Upper lobe of right lung (tissue), 1 donor: ENCODE measurements around the gene KLF1. TPM values are rescaled to one million over a fixed set of nuclear protein-coding genes. Genes with fewer than 3 reads are reported as not detected.

Experiments
- ATAC-seq: fragments of 200-7000 bp; cut with Tn5 transposase; one replicate; pipeline ENCODE4 v1.9.1; 2020; ENCODE audit warnings: mild to moderate bottlenecking, moderate library complexity
- DNase-seq: peaks from one replicate; pipeline ENCODE4 v3.0.0-alpha.2; 2020
- H3K27ac ChIP-seq: fragments of 200-600 bp; one replicate; pipeline ENCODE4 v1.8.0; 2022
- H3K27me3 ChIP-seq: fragments of 200-600 bp; one replicate; pipeline ENCODE4 v1.8.0; 2022; ENCODE audit warnings: mild to moderate bottlenecking
- H3K36me3 ChIP-seq: fragments of 200-600 bp; one replicate; pipeline ENCODE4 v1.8.0; 2022
- H3K4me1 ChIP-seq: fragments of 200-600 bp; one replicate; pipeline ENCODE4 v1.8.0; 2022
- H3K4me3 ChIP-seq: fragments of 200-600 bp; one replicate; pipeline ENCODE4 v1.8.0; 2022; ENCODE audit warnings: mild to moderate bottlenecking
- H3K9me3 ChIP-seq: fragments of 200-600 bp; one replicate; pipeline ENCODE4 v1.8.0; 2022
- CTCF ChIP-seq: fragments of 200-600 bp; IDR thresholded peaks from one replicate; pipeline ENCODE4 v1.8.0; 2022; ENCODE audit warnings: antibody characterized with exemption
- intact Hi-C: fragments of 100-400 bp; cut with DNase I; formaldehyde crosslinking; loops from one replicate; pipeline ENCODE4 v1.11.0; 2022
- long read RNA-seq: library from polyadenylated mRNA; unstranded; transcript quantifications from one replicate; pipeline ENCODE4 v2.0.0, GENCODE V29; 2021
- total RNA-seq: library from RNA; stranded (reverse); fragmentation: NEBNext Ultra II Directional; extraction: Animal tissue kit (Norgen Biotek cat#: 25700); gene quantifications from one replicate; pipeline ENCODE4 v1.2.1, GENCODE V29; 2021
- donor health status: DM: no; HTN: yes; CAD: no; lungs with severe emphysema.

The KLF1 gene
- not detected for total RNA-seq
- long read RNA-seq, result 0 reads

- no peak for TF ChIP-seq CTCF
- no peak for ATAC-seq
- Histone ChIP-seq H3K27me3 (peaks cover 12% of the 10 kb centered on the region), H3K27ac (no peak within 1 kb of the TSS), H3K36me3 (no peaks in the 10 kb centered on the region), H3K4me1 (peaks cover 19% of the 10 kb centered on the region), H3K9me3 (no peaks in the 10 kb centered on the region), H3K4me3 (peak within 1 kb of the TSS; percentile 44)
- intact Hi-C loops, result no loop called here
- no peak for DNase-seq
These were observed at the start of gene KLF1 for GRCh38 chr19:12886969-12887747. Gene KLF1 (minus strand): TSS chr19:12887201. CDS start chr19:12887140, 61 bp downstream.

GRCh38 chr19:12936582-12936981, 49.6 kb upstream of the KLF1 start:
- Histone ChIP-seq H3K9me3 (no peaks in the 10 kb centered on the region), H3K27ac (no peak overlapping the region), H3K27me3 (no peaks in the 10 kb centered on the region), H3K4me3 (no peak overlapping the region), H3K36me3 (peaks cover 23% of the 10 kb centered on the region), H3K4me1 (peaks cover 39% of the 10 kb centered on the region)
- no peak for TF ChIP-seq CTCF
- no peak for ATAC-seq
- no peak for DNase-seq
- intact Hi-C loops, result no loop called here

GRCh38 chr19:12935071-12935470, 48.1 kb upstream of the KLF1 start:
- H3K4me3 ChIP-seq, result no peak overlapping the region
- DNase-seq, result no peak
- no peaks in the 10 kb centered on the region for H3K27me3 ChIP-seq
- intact Hi-C loops, result no loop called here
- H3K4me1 ChIP-seq, result peaks cover 27% of the 10 kb centered on the region
- no peak for TF ChIP-seq CTCF
- ATAC-seq, result no peak
- peaks cover 14% of the 10 kb centered on the region for H3K36me3 ChIP-seq
- no peaks in the 10 kb centered on the region for H3K9me3 ChIP-seq
- H3K27ac ChIP-seq, result no peak overlapping the region

- peak; percentile 86 for ATAC-seq
- H3K9me3 ChIP-seq, result no peaks in the 10 kb centered on the region
- H3K27me3 ChIP-seq, result no peaks in the 10 kb centered on the region
- DNase-seq, result peak; percentile 96
- peaks cover 22% of the 10 kb centered on the region for H3K36me3 ChIP-seq
- TF ChIP-seq CTCF, result no peak
- H3K4me1 ChIP-seq, result peaks cover 22% of the 10 kb centered on the region
- H3K4me3 ChIP-seq, result peak within 1 kb of the TSS; percentile 98
- H3K27ac ChIP-seq, result peak within 1 kb of the TSS; percentile 86
- intact Hi-C loops, result no loop called here
These were observed 46.5 kb upstream of the KLF1 start, which contains the start of gene FARSA for GRCh38 chr19:12933287-12934072. Gene FARSA (minus strand): TSS chr19:12933711. CDS start chr19:12933696, 15 bp downstream.

- Histone ChIP-seq H3K9me3 (no peaks in the 10 kb centered on the region), H3K4me3 (peak overlapping the region; percentile 98), H3K36me3 (peaks cover 28% of the 10 kb centered on the region), H3K27ac (peak overlapping the region; percentile 86), H3K4me1 (peaks cover 19% of the 10 kb centered on the region), H3K27me3 (no peaks in the 10 kb centered on the region)
- no peak for TF ChIP-seq CTCF
- intact Hi-C loops, result no loop called here
- ATAC-seq (no peak), DNase-seq (no peak)
These were observed 45.6 kb upstream of the KLF1 start for GRCh38 chr19:12932392-12933286.
